ENCODE results near the gene CUX1.
"Not testable (repeated sequence)": the region's sequence is repeated elsewhere in the genome, so short reads cannot be mapped to it uniquely, and the experiment has no call there.

The CUX1 gene

DNA sequence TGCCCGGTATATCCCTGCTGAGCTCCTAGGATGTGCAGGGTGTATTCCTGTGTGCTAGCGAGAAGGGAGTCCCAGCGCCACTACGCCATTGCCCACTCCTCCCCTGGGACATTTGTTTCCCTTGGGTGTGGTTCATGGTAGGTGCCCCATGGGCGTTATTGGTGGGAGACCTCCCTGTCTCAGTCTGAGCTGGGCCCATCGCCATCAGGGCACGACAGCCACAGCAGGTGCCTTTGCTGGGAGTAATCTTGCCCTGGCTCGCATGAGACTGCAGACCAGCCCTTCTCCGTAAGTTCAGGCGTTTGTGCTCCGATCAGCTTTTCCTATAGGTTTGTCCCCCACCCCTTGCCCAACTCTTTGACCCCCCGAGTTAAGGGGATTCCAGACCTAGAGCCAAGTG lies 332.0 kb downstream of the CUX1 start:
- no peak for DNase-seq (ENCODE audit: low read depth)

DNA sequence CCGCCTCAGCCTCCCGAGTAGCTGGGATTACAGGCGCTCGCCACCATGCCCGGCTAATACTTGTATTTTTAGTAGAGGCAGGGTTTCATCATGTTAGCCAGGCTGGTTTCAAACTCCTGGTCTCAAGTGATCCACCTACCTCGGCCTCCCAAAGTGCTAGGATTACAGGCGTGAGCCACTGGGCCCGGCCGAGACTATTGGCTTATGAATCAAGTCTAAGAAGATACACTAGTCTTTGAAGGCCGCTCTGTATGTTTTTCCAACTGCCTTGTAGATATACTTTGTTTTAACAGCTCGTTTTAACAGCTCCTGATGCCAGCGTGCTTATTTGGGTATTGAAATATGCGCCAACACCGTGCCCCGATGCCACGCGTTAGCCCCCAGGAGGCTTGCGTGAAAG lies 332.8 kb downstream of the CUX1 start:
- no peak for DNase-seq (ENCODE audit: low read depth)

DNA sequence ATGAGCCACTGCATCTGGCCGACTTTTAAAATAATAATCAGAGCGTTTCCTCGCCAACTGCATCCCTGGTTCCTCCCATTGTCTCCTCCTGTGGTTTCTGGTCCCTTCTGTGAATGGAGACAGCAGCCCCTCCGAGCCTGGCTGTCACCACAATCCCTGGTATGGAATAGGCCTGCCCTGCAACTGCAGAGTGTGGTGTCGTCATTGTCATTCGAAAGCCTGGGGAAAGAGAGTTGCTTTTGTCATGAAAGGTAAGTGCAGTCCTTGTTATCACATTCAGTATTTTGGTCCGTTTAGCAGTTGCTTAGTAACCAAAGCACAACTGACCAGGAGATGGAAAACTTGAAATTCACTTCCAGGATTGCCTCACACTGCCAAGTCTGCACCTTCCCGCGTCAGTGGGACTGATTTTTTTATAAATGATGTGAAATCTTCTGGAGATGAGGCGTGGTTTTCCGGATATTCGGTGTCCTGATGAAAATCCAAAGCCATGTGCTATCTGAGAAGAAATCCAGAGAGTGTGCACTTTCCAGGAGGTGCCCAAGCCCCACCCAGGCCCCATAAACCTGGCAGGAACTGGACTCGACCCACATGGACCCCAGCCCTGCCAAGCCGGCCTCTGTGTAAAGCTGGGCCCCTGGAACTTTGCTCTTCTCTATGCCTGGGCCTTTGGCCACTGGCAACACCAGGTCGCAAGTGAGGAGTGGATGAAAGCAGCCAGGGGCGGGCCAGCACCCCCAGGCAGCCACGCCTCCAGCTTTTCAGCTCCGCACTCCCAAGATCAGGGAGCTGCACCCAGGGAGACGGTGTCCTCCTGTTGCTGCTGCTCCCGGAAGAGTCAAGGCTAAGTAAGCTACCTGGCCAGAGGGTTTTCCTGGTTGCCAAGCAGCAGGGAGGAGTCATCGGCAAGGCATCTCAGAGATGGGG lies 335.5 kb downstream of the CUX1 start:
- peak; percentile 89 for DNase-seq (ENCODE audit: low read depth)

DNA sequence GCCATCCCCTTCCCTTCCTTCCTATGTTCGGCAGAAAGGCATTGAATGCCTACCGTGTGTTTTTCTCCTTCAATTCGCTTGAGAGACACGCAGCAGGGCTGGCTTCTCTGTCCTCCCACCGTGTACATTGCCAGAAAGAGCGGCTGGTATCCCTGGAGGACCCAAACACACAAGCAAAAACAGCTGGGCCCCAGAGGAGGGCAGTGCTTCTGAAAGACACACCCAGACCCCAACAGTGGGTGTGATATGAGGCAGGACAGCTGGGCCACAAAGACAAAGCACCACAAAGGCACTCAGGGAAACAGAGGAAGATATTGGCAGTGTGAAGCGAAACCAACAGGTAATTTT lies 336.1 kb downstream of the CUX1 start:
- no peak for DNase-seq (ENCODE audit: low read depth)

DNA sequence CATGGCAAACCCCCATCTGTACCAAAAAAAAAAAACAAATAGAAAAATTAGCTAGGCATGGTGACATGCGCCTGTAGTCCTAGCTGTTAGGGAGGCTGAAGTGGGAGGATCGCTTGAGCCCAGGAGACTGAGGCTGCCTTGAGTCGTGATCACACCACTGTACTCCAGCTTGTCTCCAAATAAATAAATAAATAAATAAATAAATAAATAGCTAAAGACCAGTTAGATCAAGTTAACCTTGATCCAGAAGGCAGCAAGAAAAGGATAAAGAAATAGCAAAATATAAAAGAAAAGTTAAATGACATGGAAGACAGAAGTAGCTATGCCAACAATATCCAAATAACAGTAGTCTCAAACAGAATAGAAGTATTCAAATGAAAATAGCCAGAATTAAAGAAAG lies 337.0 kb downstream of the CUX1 start:
- no peak for DNase-seq (ENCODE audit: low read depth)

DNA sequence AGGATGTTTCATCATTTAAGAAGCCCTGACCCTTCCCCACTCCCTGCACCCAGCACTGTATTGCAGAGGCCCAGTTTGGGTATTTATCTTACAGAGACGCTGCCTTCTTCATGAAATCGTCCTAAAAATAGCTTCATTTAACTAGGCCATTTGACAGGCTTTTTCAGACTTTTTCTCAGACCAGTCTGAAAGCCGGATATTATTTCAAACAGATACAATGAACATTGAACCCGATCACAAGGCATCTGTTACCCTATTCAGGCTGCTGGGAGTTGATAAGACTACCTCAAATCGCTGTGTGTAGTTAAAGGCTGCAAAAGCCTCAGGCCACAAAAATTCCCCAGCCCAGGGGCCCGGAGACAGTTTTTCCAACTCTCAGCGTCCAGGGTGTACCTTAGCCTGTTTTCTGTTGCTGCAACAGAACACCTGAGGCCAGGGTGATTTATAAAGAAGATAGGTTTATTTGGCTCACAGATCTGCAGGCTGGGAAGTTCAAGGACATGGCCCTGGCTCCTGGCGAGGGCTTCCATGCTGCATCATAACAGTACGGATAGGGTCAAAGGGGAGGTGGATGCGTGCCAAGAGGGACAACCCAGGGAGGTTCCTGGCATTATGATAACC lies 338.5 kb downstream of the CUX1 start:
- peak; percentile 55 for DNase-seq (ENCODE audit: low read depth)

DNA sequence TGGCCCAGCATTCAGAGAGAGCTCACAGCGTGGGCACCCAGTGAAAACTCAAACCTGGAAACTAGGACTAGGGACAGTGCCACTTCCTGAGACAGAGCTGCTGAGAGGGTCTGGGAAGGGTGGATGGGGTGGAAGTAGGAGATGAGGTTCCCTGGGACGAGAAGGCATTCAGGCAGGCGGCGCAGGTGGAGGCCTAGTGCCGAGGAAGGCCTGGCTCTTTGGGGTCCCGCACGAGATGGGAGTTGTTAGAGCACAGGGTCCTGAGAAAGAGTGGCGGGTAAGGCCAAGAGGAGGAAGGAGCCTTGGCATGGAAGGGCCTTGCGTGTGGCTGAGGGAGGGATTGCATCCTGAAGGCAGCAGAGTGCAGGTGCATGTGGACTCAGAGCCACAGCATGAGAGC lies 339.4 kb downstream of the CUX1 start:
- DNase-seq (ENCODE audit: low read depth) = no peak

DNA sequence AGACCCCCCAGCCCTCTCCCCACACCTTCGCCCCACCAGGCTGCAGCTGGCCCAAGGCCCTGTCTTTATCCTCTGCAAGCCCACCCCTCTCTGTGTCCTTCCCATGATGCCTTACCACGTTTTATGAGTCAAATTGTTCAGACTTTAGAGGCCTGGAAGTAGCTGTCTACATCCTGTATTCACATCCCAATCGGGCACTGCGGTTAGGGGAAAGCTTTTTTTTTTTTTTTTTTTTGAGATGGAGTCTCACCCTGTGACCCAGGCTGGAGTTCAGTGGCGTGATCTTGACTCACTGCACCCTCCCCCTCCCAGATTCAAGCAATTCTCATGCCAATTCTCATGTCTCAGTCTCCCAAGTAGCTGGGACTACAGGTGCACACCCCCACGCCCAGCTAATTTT lies 347.7 kb downstream of the CUX1 start:
- peak; percentile 61 for DNase-seq (ENCODE audit: low read depth)

DNA sequence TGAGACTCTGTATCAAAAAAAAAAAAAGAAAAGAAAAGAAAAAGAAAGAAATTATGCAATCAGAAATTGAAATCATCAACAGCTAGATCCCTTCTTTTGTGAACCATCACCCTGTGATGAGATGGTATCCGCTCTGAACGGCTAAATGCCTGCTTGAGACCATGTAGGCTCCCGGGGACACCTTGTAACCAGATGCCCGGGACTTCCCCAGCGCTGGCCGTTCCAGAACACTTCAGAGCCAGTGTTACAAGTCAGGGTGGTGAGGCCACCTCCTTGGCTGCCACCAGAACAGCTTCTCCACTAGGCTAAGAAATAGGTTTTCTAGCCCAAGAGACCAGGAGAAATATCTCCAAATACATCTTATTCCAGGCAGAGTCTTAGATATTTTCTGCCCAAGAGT lies 349.8 kb downstream of the CUX1 start:
- no peak for DNase-seq (ENCODE audit: low read depth)

DNA sequence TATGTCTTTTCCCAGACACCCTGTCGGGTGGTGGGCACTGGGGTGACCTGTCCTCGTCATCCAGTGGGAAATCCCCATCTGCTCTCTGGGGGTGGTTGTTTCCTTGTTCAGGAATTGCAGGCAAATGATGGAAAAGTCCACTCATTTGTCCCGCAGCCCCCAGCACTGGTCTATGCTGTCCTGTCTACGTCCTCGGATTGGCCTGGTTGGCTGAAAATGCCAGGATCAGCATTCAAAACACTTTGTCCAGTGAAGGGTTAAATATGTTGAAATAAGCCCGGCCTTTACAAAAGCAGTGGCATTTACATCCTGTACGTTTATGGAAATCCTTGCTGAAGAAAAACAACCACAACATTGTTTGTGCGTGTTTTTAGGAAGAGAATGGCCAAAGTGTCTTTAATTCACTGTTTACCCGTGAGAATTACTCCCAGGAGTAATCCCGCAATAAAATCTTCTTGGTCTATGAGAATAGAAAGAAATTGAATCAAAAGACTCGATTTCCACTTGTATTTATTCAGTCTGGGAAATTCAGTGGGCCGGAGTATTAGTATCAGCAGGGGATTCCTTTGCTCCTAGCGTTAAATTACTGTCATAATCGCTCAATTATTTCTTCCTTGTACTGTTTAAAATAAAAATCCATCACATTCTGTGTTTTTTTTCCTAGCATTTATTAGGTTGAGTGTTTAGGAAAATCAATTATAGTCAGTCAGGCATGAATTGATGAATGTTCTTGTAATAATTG lies 352.4 kb downstream of the CUX1 start:
- peak; percentile 79 for DNase-seq (ENCODE audit: low read depth)

DNA sequence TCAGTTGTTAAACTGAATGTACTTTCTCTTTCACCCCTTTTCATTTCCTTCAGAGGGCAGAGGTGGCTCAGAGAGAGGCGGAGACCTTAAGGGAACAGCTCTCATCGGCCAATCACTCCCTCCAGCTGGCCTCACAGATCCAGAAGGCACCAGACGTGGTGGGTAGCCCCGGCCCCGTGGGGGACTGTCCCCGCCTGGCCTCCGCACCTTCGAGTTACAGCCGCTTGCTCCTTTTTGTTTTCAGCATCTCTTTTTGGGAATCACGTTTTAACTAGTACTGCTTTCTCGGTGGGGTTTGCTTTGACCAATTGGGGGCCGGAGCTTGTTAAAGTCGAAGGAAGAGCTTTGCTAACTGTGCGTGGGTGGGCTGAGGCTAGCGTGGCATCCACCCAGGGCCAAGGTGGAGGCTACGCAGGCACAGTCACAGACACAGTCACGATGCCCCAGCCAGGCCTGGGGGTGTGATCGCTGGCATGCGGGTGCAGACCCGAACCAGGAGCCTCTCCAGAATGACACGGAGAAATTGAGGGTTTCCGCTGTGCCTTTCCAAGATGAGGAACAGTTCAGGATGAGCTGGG lies 353.1 kb downstream of the CUX1 start:
- DNase-seq (ENCODE audit: low read depth) = no peak

DNA sequence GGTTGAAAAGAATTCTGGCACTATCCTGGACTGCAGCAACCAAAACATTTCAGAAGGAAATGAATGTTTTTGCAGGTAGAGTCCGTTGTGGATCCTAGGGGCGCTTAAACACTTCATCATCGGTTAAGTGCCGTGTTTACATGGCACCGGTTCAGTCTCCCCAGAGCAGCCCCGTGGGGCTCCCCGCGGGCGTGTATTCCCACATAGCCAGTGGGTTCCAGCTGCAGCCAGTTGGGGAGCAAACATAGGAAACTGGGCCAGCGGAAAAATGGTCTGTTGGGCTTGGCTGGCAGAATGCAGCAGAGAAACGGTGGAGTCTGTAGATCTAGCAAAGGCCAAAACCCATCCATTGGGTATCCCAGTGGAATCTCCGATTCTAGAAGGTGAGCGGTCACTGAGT lies 356.2 kb downstream of the CUX1 start:
- DNase-seq (ENCODE audit: low read depth) = no peak

DNA sequence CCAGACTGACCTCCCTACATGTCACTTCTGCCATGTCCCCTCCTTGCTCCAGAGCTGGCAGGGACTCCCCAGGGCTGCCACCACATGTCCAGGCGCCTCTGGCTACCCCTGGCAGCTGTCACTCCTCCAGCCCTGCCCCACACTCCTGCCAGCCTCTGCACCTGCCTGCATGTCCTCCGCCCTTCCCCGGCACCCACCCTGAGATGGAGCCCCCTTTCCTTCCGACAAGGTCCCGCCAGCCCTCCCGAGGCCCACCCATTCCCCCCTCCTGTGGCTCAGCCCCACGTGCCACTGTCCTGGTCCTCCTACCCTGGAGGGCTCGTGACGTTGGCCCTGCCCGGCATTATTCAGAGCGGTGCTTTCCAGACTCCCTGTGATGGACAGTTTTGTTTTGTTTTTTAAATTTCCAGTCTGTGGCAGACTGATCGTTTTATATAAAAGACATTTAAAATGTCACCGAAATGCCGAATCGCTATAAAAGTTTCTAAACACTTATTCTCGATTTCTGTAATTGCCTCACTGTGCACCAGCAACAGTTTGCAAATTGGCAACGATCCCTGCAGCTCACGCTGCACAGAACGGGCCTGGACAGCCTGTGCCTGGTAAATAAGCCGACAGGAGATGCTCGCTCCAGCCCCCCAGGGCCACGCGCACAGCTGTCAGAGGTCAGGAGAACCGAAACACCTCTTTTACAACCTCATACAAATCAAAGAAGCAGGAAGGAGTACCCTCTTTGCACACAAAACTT lies 358.2 kb downstream of the CUX1 start:
- DNase-seq (ENCODE audit: low read depth) = no peak

DNA sequence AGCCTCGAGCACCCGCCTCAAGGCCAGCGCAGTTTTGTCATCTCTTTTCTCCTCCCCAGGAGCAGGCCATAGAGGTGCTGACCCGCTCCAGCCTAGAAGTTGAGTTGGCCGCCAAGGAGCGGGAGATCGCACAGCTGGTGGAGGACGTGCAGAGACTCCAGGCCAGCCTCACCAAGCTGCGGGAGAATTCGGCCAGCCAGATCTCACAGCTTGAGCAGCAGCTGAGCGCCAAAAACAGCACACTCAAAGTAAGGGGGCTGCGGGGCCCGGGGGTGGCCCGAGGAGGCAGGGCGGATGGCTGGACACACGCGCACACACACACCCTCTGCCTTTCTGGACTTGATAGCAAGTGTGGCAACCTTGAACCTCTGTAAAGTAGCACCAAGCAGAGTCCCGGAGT lies 361.0 kb downstream of the CUX1 start:
- DNase-seq (ENCODE audit: low read depth) = no peak

DNA sequence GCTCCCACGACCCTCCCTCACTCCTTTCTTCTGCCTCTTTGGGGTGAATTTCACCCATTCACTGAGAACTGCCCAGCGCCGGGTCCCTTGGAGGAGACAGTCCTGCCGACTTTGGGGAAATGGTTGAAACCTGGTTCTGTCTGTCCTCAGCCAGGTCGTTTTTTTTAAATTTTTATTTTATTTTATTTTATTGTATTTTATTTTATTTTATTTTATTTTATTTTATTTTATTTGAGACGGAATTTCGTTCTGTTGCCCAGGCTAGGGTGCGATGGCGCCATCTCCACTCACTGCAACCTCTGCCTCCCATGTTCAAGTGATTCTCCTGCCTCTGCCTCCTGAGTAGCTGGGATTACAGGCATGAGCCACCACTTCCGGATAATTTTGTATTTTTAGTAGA lies 363.3 kb downstream of the CUX1 start:
- DNase-seq (ENCODE audit: low read depth) = no peak

DNA sequence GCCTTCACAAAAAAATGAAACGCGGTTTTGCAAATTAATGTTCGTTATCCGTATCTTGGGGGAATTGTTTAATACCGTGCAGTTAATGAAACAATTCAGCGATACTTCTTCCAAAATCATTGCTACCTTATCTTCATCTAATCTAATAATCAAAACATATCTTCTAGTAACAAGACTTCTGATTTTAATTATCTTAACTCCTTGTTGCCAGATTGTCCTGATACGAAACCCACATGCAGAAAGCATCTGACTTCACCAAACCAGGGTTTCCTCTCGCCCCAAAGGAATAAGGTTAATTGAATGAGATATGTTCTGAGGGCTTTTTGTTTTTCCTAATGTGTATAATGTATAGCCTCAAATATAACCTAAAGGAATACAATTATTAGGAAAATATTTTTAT lies 364.1 kb downstream of the CUX1 start:
- no peak for DNase-seq (ENCODE audit: low read depth)

DNA sequence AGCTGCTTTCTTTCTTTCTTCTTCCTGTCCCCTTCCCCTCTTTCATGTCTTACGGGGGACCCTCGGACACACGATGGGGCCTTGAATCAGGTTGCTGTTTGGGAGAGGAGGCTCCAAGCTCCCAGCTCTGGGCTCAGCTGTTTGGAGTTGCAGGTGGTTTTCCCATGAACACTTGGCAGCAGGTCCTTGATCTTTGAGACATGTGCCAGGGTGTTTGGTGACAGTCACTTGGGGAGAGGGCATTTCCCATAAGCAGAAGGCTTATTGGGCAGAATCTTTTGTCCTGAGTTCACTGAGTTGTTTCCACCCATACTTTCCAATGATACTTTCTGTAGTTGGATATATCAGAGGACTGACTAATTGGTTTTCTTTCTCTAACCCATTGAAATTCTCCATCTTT lies 364.6 kb downstream of the CUX1 start:
- no peak for DNase-seq (ENCODE audit: low read depth)

DNA sequence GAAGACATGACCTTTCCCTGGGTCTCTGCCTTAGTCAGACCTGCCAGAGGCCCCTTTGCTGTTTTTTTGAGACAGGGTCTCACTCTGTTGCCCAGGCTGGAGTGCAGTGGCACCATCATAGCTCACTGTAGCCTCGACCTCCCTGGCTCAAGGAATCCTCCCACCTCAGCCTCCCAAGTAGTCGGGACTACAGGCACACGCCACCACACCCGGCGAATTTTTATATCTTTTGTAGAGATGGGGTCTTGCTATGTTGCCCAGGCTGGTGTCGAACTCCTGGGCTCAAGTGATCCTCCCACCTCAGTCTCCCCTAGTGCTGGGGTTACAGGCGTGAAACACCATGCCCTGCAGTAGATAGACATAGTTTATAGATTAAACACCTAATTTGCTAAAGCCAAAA lies 366.4 kb downstream of the CUX1 start:
- not testable (repeated sequence) for DNase-seq (ENCODE audit: low read depth)

DNA sequence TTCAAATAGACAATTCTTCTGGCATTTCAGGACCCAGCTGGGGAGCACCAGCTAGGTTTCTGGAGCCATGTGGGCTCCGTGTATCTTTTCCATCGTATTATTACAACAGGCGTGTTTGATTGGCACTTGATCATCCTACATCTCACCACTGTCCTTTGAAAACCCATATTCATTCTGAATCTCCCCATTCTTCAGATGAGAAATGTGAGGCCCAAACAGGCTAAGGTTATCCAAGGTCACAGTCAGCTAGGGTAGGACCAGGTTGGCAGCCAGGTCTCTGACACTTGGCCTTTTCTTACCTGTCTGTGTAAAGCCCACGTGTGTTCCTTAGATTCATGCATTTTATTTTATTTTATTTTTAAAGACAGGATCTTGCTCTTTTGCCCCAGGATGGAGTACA lies 366.9 kb downstream of the CUX1 start:
- DNase-seq (ENCODE audit: low read depth) = no peak

DNA sequence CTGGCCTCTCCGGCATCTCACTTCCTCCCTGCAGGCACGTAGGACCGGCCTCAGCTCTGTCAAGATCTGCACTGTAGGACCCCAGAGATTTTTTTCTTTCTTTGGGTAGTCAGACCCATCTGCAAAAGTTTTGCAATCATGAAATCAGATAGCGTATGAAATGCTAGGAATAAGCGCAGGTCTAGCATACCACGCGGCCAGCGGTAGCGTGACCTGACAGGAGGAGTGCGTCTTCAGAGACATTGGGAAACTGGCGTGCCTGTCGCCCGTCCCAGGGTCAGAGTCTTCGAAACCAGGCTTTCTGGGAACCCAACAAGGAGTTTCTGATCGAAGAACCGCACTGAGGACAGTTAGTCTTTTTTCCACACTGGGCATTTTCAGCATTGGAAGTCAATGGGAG lies 368.4 kb downstream of the CUX1 start:
- DNase-seq (ENCODE audit: low read depth) = no peak

DNA sequence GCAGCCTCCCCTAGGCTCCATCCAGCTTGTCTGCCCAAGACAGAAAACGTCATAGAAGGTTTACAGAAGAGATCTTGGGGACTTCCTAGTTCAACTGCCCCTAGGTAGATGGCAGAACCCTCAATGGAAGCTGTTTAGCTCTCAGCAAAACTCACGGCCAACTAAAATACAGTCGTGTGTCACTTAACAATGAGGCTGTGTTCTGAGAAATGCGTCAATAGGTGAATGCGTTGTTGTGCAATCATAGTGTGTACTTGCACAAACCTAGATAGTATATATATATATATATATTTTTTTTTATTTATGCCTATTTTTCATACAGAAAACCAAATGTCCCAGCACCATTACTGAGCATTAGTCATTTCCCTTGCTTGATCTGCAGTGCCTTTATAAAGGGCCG lies 368.9 kb downstream of the CUX1 start:
- no peak for DNase-seq (ENCODE audit: low read depth)

DNA sequence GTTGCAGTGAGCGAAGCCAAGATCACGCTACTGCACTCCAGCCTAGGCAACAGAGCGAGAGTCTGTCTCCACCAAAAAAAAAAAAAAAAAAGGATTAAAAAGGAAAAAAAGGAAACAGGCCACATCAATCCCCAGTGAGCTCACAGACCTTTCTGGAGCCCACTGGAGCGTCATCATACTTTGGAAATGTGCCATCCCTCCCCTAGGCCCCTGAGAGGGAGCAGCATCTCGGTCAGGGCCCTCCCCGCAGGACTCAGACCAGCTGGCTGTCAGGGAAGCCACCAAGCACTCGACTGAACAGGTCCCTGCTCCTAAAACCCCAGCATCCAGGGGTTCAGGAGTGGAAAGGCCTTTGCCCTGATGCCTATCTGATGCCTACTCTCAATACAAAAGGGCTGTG lies 371.3 kb downstream of the CUX1 start:
- DNase-seq (ENCODE audit: low read depth) = no peak
